GM18499 (cell line): ENCODE data around the gene YIPF1.
"Not testable (repeated sequence)": the region's sequence is repeated elsewhere in the genome, so short reads cannot be mapped to it uniquely, and the experiment has no call there.

Experiments
- ATAC-seq: cut with Tn5 transposase; IDR thresholded peaks from one replicate; pipeline ENCODE4 v1.9.1; 2021; ENCODE audit warnings: moderate number of reproducible peaks; ENCODE audit not compliant: insufficient read depth, unreplicated experiment

Gene YIPF1

GRCh38 chr1:53896635-53897229, 7.1 kb upstream of the YIPF1 start:
- no peak for ATAC-seq

GRCh38 chr1:53895421-53895820, 5.8 kb upstream of the YIPF1 start:
- no peak for ATAC-seq

- no peak for ATAC-seq
Measured at GRCh38 chr1:53894644-53895043, 5.0 kb upstream of the YIPF1 start.

- no peak for ATAC-seq
Measured at GRCh38 chr1:53893999-53894636, 4.5 kb upstream of the YIPF1 start, which contains the start of gene DIO1. DIO1 (plus strand) TSS chr1:53894187; CDS start chr1:53894211, 24 bp downstream.

- no peak for ATAC-seq
Measured at GRCh38 chr1:53892911-53893310, 3.3 kb upstream of the YIPF1 start.

GRCh38 chr1:53891678-53892077, 2.1 kb upstream of the YIPF1 start:
- ATAC-seq: no peak

GRCh38 chr1:53891018-53891417, 1.4 kb upstream of the YIPF1 start:
- ATAC-seq: no peak

GRCh38 chr1:53890522-53890941, 935 bp upstream of the YIPF1 start:
- ATAC-seq: no peak

GRCh38 chr1:53888681-53889080, 916 bp downstream of the YIPF1 start:
- ATAC-seq: no peak

GRCh38 chr1:53883600-53883999, 6.0 kb downstream of the YIPF1 start:
- not testable (repeated sequence) for ATAC-seq

- ATAC-seq: not testable (repeated sequence)
Measured at GRCh38 chr1:53881853-53882252, 7.7 kb downstream of the YIPF1 start.

- no peak for ATAC-seq
Measured at GRCh38 chr1:53878492-53879105, 11.0 kb downstream of the YIPF1 start.

GRCh38 chr1:53875150-53875549, 14.4 kb downstream of the YIPF1 start:
- ATAC-seq: not testable (repeated sequence)

- no peak for ATAC-seq
Measured at GRCh38 chr1:53871773-53872484, 17.7 kb downstream of the YIPF1 start.

GRCh38 chr1:53871221-53871620, 18.4 kb downstream of the YIPF1 start:
- no peak for ATAC-seq

GRCh38 chr1:53869454-53870117, 20.0 kb downstream of the YIPF1 start:
- ATAC-seq: no peak

- no peak for ATAC-seq
Measured at GRCh38 chr1:53868565-53868964, 21.0 kb downstream of the YIPF1 start.

GRCh38 chr1:53862507-53862906, 27.1 kb downstream of the YIPF1 start:
- ATAC-seq: no peak

GRCh38 chr1:53860967-53861411, 28.6 kb downstream of the YIPF1 start:
- ATAC-seq: no peak

- ATAC-seq: no peak
Measured at GRCh38 chr1:53851571-53852285, 37.9 kb downstream of the YIPF1 start.
